Left ventricle myocardium inferior (tissue), 1 donor: ENCODE measurements around the gene KCTD5. TPM values are rescaled to one million over a fixed set of nuclear protein-coding genes. Genes with fewer than 3 reads are reported as not detected.

ENCODE experiments used
- DNase-seq: peaks from one replicate; pipeline ENCODE4 v3.0.0-alpha.2; 2020
- H3K27ac ChIP-seq: fragments of 200-600 bp; replicated peaks from 2 replicates; pipeline ENCODE4 v1.8.0; 2021
- H3K27me3 ChIP-seq: fragments of 200-600 bp; 2 replicates; pipeline ENCODE4 v1.8.0; 2021; ENCODE audit warnings: low read depth
- H3K36me3 ChIP-seq: fragments of 200-600 bp; 2 replicates; pipeline ENCODE4 v1.8.0; 2021
- H3K4me1 ChIP-seq: fragments of 200-600 bp; 2 replicates; pipeline ENCODE4 v1.8.0; 2021
- H3K4me3 ChIP-seq: fragments of 200-600 bp; 2 replicates; pipeline ENCODE4 v1.8.0; 2021; ENCODE audit warnings: mild to moderate bottlenecking, moderate library complexity
- H3K9me3 ChIP-seq: fragments of 200-600 bp; replicated peaks from 2 replicates; pipeline ENCODE4 v1.8.0; 2021
- intact Hi-C: fragments of 100-400 bp; cut with micrococcal nuclease; formaldehyde crosslinking; loops from one replicate; pipeline ENCODE4 v1.11.0; 2022
- total RNA-seq: library from RNA; stranded (reverse); fragmentation: NEBNext Ultra II Directional; extraction: Animal tissue kit (Norgen Biotek cat#: 25700); gene quantifications from one replicate; pipeline ENCODE4 v1.2.1, GENCODE V29; 2021
- TF ChIP-seq, protein P1 (sequence below): fragments of 200-600 bp; IDR thresholded peaks from 2 replicates; pipeline ENCODE4 v1.8.0; 2021; ENCODE audit warnings: antibody characterized with exemption, mild to moderate bottlenecking, borderline replicate concordance
- donor health status: DM: no; HTN: yes; CAD: no; lungs with severe emphysema.

KCTD5 gene
- total RNA-seq, 1 donor from 2014 or later: 10.2 TPM

GRCh38 chr16:2737895-2738418 is 55.6 kb downstream of the KCTD5 start:
- TF ChIP-seq, protein P1, sequence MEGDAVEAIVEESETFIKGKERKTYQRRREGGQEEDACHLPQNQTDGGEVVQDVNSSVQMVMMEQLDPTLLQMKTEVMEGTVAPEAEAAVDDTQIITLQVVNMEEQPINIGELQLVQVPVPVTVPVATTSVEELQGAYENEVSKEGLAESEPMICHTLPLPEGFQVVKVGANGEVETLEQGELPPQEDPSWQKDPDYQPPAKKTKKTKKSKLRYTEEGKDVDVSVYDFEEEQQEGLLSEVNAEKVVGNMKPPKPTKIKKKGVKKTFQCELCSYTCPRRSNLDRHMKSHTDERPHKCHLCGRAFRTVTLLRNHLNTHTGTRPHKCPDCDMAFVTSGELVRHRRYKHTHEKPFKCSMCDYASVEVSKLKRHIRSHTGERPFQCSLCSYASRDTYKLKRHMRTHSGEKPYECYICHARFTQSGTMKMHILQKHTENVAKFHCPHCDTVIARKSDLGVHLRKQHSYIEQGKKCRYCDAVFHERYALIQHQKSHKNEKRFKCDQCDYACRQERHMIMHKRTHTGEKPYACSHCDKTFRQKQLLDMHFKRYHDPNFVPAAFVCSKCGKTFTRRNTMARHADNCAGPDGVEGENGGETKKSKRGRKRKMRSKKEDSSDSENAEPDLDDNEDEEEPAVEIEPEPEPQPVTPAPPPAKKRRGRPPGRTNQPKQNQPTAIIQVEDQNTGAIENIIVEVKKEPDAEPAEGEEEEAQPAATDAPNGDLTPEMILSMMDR: no peak
- intact Hi-C loops: no loop called here
- Histone ChIP-seq H3K36me3 (no peaks in the 10 kb centered on the region), H3K27me3 (peaks cover 61% of the 10 kb centered on the region), H3K4me1 (no peaks in the 10 kb centered on the region), H3K4me3 (no peak overlapping the region), H3K27ac (no peak overlapping the region), H3K9me3 (no peaks in the 10 kb centered on the region)
- DNase-seq: no peak

DNA sequence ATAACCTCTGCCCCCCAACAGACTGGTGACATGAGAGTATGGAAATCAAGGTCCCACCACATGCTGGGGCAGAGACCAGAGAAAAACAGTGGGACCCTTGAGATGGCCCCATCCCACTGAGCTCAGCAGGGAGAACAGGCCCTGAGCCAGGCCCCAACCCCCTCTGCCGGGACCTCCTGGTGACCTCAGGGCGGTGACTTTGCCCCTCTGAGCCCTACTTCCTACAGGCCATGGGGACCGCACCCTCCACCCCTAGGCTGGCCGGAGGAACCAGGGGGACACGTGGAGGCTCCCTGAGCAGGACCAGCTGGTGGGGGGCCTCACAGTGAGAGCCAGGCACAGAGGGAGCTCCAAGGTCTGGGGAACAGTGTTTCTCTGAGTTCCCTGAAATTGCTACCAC is 56.3 kb downstream of the KCTD5 start:
- H3K4me3 ChIP-seq: no peak overlapping the region
- TF ChIP-seq, protein P1: no peak
- intact Hi-C loops: no loop called here
- no peaks in the 10 kb centered on the region for H3K4me1 ChIP-seq
- H3K27ac ChIP-seq: no peak overlapping the region
- DNase-seq: no peak
- no peaks in the 10 kb centered on the region for H3K36me3 ChIP-seq
- H3K27me3 ChIP-seq: peaks cover 58% of the 10 kb centered on the region
- no peaks in the 10 kb centered on the region for H3K9me3 ChIP-seq

DNA sequence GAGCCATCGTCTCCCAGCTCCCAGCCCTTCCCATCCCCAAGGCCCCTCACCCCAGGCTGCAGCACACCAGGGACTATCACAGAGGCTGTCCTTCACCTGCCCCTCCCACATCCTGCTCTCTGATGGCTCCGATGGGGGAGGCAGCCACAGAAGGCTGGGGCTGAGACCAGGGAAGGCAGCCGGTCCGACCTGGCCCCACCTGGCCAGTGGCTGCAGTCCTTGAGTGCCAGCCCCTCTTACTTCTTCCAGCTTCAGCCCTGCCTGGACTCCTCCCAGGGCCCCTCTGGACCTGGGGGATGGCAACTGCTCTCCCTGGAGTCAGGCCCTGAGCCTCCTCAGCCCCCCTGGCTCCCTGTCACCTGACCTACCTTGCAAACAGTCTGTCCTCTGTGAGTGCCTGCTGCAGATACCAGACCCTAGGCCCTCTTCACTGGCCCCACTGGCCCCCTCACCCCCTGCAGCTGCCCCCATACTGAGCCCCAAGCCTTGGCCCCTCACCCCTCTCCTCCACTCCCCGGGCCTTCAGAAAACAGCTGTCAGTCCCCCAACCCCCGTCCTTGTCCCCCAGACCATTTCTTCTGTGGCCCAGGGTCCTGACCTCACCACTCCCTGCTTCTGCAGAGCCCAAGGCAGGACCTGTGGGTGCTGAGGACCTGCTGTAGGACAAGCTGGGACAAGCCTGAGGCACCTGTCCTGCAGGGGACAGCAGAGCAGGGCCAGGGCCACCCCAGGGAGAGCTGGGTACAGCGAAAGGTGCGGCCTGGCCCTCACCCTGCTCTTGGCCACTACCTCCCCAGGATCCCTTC is 57.5 kb downstream of the KCTD5 start:
- Histone ChIP-seq H3K27ac (no peak overlapping the region), H3K27me3 (peaks cover 52% of the 10 kb centered on the region), H3K36me3 (no peaks in the 10 kb centered on the region), H3K9me3 (no peaks in the 10 kb centered on the region), H3K4me3 (no peak overlapping the region), H3K4me1 (no peaks in the 10 kb centered on the region)
- intact Hi-C loops: no loop called here
- DNase-seq: no peak
- TF ChIP-seq, protein P1: no peak

DNA sequence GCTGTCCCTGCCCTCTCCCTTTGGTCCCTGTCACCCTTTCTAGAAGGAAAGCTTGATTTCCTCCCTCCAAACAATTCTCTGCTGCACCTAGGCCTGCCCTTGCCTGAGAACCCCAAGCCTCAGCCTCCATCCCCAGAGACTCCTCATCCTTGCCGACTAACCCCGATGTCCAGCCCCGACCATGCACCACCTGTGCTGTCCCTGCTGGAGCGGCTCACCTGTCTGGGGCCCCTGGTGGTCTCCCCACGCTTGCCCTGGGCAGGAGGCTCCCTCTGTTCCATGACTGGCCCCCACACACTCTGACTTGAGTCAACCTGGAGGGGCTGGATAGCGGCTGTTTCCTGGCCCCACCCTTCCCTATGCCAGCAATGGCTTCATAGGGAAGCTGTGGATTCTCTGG is 58.2 kb downstream of the KCTD5 start:
- Histone ChIP-seq H3K36me3 (no peaks in the 10 kb centered on the region), H3K4me1 (no peaks in the 10 kb centered on the region), H3K9me3 (no peaks in the 10 kb centered on the region), H3K27me3 (peaks cover 52% of the 10 kb centered on the region), H3K4me3 (no peak overlapping the region), H3K27ac (no peak overlapping the region)
- intact Hi-C loops: no loop called here
- TF ChIP-seq, protein P1: no peak
- DNase-seq: no peak

GRCh38 chr16:2741168-2741567 is 58.8 kb downstream of the KCTD5 start:
- H3K9me3 ChIP-seq: no peaks in the 10 kb centered on the region
- no peak for DNase-seq
- peaks cover 49% of the 10 kb centered on the region for H3K27me3 ChIP-seq
- no peaks in the 10 kb centered on the region for H3K36me3 ChIP-seq
- no peaks in the 10 kb centered on the region for H3K4me1 ChIP-seq
- intact Hi-C loops: no loop called here
- H3K27ac ChIP-seq: no peak overlapping the region
- TF ChIP-seq, protein P1: no peak
- no peak overlapping the region for H3K4me3 ChIP-seq
